GM18499 (cell line): Measurements from ENCODE around the gene SLC4A7.
"Not testable (repeated sequence)": the region's sequence is repeated elsewhere in the genome, so short reads cannot be mapped to it uniquely, and the experiment has no call there.

Experiments
- ATAC-seq: cut with Tn5 transposase; IDR thresholded peaks from one replicate; pipeline ENCODE4 v1.9.1; 2021; ENCODE audit warnings: moderate number of reproducible peaks; ENCODE audit not compliant: insufficient read depth, unreplicated experiment

SLC4A7 gene

GRCh38 chr3:27488821-27489220 is 4.6 kb upstream of the SLC4A7 start:
- ATAC-seq, result no peak

DNA sequence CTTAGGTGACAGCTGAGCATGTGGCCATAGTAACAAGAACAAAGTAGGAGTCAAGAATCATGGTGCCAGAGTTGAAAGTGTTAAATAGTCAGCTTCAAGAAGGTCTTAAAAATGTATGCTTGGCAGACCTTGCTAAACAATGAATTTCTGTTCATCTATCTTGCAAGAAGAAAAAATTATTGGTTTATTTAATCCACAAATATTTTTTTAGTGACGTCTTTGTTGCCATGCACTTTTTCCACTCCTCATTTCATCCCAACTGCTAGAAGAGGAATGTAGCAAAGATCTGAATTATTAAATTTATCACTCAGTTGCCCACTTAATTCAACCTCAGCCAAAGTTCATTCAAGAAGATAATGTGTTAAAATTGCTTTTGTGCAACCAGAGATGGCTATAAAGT is 3.2 kb upstream of the SLC4A7 start:
- ATAC-seq, result no peak

GRCh38 chr3:27486336-27486735 is 2.2 kb upstream of the SLC4A7 start:
- ATAC-seq, result no peak

- ATAC-seq, result no peak
These were observed 1.7 kb upstream of the SLC4A7 start for GRCh38 chr3:27485866-27486265.

GRCh38 chr3:27483117-27484014 is 818 bp downstream of the SLC4A7 start:
- ATAC-seq, result peak; percentile 14

GRCh38 chr3:27479806-27480543 is 4.2 kb downstream of the SLC4A7 start:
- no peak for ATAC-seq

DNA sequence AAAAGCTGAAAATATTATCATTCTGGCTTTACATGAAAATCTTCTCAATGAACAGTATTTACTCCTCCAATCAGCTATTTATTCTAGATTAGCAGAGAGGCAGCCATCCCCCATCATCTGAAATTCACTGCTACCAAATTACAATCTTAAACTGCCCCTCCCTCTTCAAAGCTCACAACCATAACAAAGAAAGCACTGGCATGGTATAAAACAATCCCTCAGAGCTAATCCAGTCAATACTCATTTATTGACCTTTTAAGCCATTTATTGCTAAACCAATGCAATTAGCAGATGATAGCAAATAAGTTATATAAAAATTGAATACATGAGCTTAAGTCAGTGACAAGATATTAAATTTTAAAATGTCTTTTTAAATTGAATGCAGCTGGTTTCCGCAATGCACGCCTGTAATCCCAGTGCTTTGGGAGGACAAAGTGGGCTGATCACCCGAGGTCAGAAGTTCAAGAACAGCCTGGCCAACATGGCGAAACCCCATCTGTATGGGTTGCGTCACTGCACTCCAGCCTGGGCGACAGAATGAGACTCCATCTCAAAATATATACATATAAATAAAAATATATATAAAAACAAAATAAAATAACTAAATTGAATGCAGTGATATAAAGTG is 12.1 kb downstream of the SLC4A7 start:
- no peak for ATAC-seq

DNA sequence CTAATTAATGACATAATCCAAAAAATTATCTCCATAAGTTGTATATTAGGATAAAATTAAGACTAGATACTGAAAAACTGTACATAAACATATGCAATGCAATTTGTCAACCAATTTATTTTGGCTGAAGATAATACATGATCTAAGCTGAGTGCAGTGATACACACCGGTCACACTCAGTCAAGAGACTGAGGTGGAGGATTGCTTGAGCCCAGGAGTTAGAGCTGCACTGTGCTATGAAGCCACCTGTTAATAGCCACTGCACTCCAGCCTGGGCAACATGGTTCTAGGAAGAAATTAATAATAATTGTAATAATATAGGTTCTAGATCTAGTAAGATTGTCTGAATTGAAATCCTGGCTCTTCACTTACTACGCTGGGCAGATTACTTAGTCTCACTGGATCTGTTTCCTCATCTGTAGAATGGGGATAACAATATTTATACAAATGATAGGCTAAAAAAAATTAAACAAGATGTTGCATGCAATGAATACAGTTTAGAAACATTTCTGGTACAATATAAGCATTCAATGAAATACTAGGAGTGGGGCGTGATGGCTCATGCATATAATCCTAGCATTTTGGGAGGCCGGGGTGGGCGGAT is 15.8 kb downstream of the SLC4A7 start:
- no peak for ATAC-seq

DNA sequence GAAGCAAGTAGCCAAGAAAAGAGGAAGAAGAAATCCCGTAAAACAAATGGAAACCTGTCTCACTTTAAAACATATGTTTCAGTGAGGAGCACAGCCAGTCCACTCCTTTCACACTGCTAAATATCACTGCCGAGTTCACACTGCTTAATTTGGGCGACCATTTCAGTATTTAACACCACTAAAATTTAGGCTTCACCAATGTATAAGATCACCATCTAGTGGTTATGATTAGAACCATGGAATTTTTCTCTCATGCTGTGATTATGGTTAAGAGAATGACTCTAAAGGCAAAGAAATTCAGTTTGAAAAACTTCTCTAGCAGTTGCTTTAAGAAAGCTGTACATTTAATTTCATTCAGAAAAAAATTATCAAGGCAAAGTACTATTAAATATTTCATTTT is 16.6 kb downstream of the SLC4A7 start:
- peak; percentile 82 for ATAC-seq

DNA sequence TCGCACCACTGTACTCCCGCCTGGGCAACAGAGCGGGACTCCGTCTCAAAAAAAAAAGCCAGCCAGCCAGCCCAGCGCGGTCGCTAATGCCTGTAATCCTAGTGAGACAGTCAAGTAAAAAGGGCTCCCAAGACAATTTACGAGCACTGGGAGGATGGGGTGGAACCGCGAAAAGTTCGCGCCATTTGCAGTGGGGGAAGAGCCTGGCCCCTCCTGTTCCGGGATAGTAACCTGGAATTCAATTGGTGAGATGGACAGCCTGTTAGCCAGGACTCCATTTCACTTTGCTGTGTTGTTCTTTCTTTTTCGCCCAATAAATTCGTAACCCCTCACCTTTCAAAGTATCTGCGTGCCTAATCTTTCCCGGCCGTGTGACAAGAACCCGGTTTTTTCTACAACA is 19.5 kb downstream of the SLC4A7 start:
- ATAC-seq, result no peak

DNA sequence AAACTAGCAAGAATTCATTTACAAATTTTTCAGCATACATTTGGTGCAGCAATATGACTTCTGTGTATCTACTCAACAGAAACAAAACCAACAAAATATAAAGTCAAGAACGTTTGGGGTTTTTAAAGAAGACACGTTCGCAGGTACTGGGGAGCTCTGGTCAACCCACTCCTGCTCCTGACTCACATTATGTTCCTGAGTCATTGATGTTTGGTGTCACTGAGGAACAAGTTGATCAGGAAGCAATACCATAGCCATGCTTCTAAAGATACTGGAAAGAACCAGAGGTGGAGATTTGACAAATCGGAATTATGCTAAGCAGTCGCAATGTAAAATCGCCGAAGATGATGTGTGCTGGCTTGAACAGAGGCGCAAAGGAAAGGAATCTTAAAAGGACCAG is 22.0 kb downstream of the SLC4A7 start:
- ATAC-seq, result no peak

DNA sequence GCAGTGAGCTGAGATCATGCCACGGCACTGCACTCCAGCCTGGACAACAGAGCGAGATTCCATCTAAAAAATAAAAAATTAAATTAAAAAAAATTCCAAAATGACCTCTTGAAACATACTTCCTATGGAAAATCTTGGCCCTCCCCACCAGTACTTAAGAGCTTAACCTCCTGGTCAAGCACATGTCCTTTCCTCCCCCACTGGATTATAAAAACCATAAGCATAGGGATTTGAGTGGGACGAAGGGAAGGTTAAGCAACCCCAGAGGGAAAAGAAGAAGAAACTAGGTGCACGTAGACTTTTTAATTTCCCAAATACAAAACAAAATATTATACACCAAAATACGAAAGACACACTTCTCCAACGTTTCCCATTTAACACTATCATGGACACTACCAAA is 25.3 kb downstream of the SLC4A7 start:
- ATAC-seq, result no peak

- no peak for ATAC-seq
These were observed 27.6 kb downstream of the SLC4A7 start for GRCh38 chr3:27456554-27456953.

GRCh38 chr3:27454914-27455313 is 29.3 kb downstream of the SLC4A7 start:
- ATAC-seq, result peak; percentile 44

- no peak for ATAC-seq
These were observed 29.7 kb downstream of the SLC4A7 start for GRCh38 chr3:27454461-27454860.

- ATAC-seq, result no peak
These were observed 31.7 kb downstream of the SLC4A7 start for GRCh38 chr3:27452368-27453090.

- no peak for ATAC-seq
These were observed 32.3 kb downstream of the SLC4A7 start for GRCh38 chr3:27451842-27452241.

DNA sequence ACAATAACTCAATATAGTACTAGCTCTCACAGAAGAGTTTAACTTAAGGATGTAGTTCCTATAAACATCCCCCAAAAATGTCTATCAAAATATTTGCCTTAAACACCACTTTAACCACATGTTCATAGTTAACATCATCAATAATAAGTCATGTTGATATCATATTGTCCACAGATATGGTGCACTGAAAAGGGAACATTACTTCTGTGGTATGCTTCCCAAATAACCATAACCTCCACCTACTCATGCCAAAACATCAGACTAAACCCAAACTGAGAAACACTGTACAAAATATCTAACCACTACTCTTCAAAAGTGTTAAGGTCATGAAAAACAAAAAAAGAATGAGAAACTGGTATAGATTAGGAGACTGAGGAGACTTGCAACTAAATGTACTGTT is 32.9 kb downstream of the SLC4A7 start:
- no peak for ATAC-seq

GRCh38 chr3:27449530-27450150 is 34.5 kb downstream of the SLC4A7 start:
- no peak for ATAC-seq

DNA sequence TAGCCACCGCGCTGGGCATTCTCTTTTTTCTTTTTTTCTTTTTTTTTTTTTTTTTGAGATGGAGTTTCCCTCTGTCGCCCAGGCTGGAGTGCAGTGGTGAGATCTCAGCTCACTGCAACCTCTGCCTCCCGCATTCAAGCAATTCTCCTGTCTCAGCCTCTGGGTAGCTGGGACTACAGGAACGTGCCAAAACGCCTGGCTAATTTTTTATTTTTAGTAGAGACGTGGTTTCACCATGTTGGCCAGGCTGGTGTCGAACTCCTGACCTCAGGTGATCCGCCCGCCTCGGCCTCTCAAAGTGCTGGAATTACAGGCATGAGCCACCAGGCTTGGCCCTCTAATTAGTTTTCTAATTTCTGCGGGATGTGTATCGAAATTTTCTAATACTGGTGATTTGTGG is 41.2 kb downstream of the SLC4A7 start:
- not testable (repeated sequence) for ATAC-seq
